ENCODE data around the gene TMEM132C.

Gene TMEM132C

GRCh38 chr12:128543460-128543859 lies 276.5 kb downstream of the TMEM132C start:
- no peaks in the 10 kb centered on the region for H3K27me3 Mint-ChIP-seq (ENCODE audit: low read depth)

GRCh38 chr12:128543971-128544370 lies 277.0 kb downstream of the TMEM132C start:
- H3K27ac Mint-ChIP-seq: no peak overlapping the region
- peaks cover 17% of the 10 kb centered on the region for H3K9me3 Mint-ChIP-seq
- no peaks in the 10 kb centered on the region for H3K27me3 Mint-ChIP-seq (ENCODE audit: low read depth)
- H3K4me3 Mint-ChIP-seq: no peak overlapping the region
- H3K36me3 Mint-ChIP-seq (ENCODE audit: low read depth): no peaks in the 10 kb centered on the region
- H3K4me1 Mint-ChIP-seq (ENCODE audit: low read depth): no peaks in the 10 kb centered on the region

More at GRCh38 chr12:128543460-128543859, 276.5 kb downstream of the TMEM132C start:
- Mint-ChIP-seq H3K9me3 (peaks cover 16% of the 10 kb centered on the region), H3K27ac (no peak overlapping the region), H3K4me3 (no peak overlapping the region), H3K4me1 (ENCODE audit: low read depth) (no peaks in the 10 kb centered on the region), H3K36me3 (ENCODE audit: low read depth) (no peaks in the 10 kb centered on the region)

GRCh38 chr12:128548949-128549348 lies 282.0 kb downstream of the TMEM132C start:
- no peak overlapping the region for H3K27ac Mint-ChIP-seq
- H3K36me3 Mint-ChIP-seq (ENCODE audit: low read depth): no peaks in the 10 kb centered on the region
- no peak overlapping the region for H3K4me3 Mint-ChIP-seq
- H3K27me3 Mint-ChIP-seq (ENCODE audit: low read depth): no peaks in the 10 kb centered on the region
- H3K9me3 Mint-ChIP-seq: peaks cover 8% of the 10 kb centered on the region
- no peaks in the 10 kb centered on the region for H3K4me1 Mint-ChIP-seq (ENCODE audit: low read depth)

GRCh38 chr12:128549601-128550218 lies 282.7 kb downstream of the TMEM132C start:
- H3K27ac Mint-ChIP-seq: no peak overlapping the region
- H3K4me3 Mint-ChIP-seq: no peak overlapping the region
- H3K4me1 Mint-ChIP-seq (ENCODE audit: low read depth): no peaks in the 10 kb centered on the region
- peaks cover 8% of the 10 kb centered on the region for H3K9me3 Mint-ChIP-seq
- no peaks in the 10 kb centered on the region for H3K27me3 Mint-ChIP-seq (ENCODE audit: low read depth)
- H3K36me3 Mint-ChIP-seq (ENCODE audit: low read depth): no peaks in the 10 kb centered on the region

GRCh38 chr12:128551266-128551665 lies 284.3 kb downstream of the TMEM132C start:
- Mint-ChIP-seq H3K4me3 (no peak overlapping the region), H3K4me1 (ENCODE audit: low read depth) (no peaks in the 10 kb centered on the region), H3K36me3 (ENCODE audit: low read depth) (no peaks in the 10 kb centered on the region), H3K27ac (no peak overlapping the region), H3K27me3 (ENCODE audit: low read depth) (no peaks in the 10 kb centered on the region), H3K9me3 (peaks cover 7% of the 10 kb centered on the region)

GRCh38 chr12:128554546-128555304 lies 287.8 kb downstream of the TMEM132C start:
- H3K36me3 Mint-ChIP-seq (ENCODE audit: low read depth): no peaks in the 10 kb centered on the region
- no peak overlapping the region for H3K4me3 Mint-ChIP-seq
- peaks cover 13% of the 10 kb centered on the region for H3K9me3 Mint-ChIP-seq
- no peak overlapping the region for H3K27ac Mint-ChIP-seq
- no peaks in the 10 kb centered on the region for H3K4me1 Mint-ChIP-seq (ENCODE audit: low read depth)
- no peaks in the 10 kb centered on the region for H3K27me3 Mint-ChIP-seq (ENCODE audit: low read depth)

GRCh38 chr12:128557231-128557630 lies 290.3 kb downstream of the TMEM132C start:
- no peaks in the 10 kb centered on the region for H3K4me1 Mint-ChIP-seq (ENCODE audit: low read depth)
- no peak overlapping the region for H3K27ac Mint-ChIP-seq

GRCh38 chr12:128564956-128565355 lies 298.0 kb downstream of the TMEM132C start:
- Mint-ChIP-seq H3K36me3 (ENCODE audit: low read depth) (no peaks in the 10 kb centered on the region), H3K27ac (no peak overlapping the region), H3K27me3 (ENCODE audit: low read depth) (no peaks in the 10 kb centered on the region), H3K4me3 (no peak overlapping the region), H3K4me1 (ENCODE audit: low read depth) (no peaks in the 10 kb centered on the region), H3K9me3 (peaks cover 10% of the 10 kb centered on the region)

More at GRCh38 chr12:128557231-128557630, 290.3 kb downstream of the TMEM132C start:
- Mint-ChIP-seq H3K36me3 (ENCODE audit: low read depth) (no peaks in the 10 kb centered on the region), H3K9me3 (peaks cover 18% of the 10 kb centered on the region), H3K27me3 (ENCODE audit: low read depth) (no peaks in the 10 kb centered on the region), H3K4me3 (no peak overlapping the region)

- no peaks in the 10 kb centered on the region for H3K4me1 Mint-ChIP-seq (ENCODE audit: low read depth)
- H3K9me3 Mint-ChIP-seq: peaks cover 9% of the 10 kb centered on the region
- H3K27ac Mint-ChIP-seq: no peak overlapping the region
- no peak overlapping the region for H3K4me3 Mint-ChIP-seq
- H3K36me3 Mint-ChIP-seq (ENCODE audit: low read depth): no peaks in the 10 kb centered on the region
- H3K27me3 Mint-ChIP-seq (ENCODE audit: low read depth): no peaks in the 10 kb centered on the region
These were observed 300.8 kb downstream of the TMEM132C start for GRCh38 chr12:128567730-128568129.

- Mint-ChIP-seq H3K27ac (no peak overlapping the region), H3K27me3 (ENCODE audit: low read depth) (no peaks in the 10 kb centered on the region), H3K4me1 (ENCODE audit: low read depth) (no peaks in the 10 kb centered on the region), H3K9me3 (peaks cover 12% of the 10 kb centered on the region), H3K36me3 (ENCODE audit: low read depth) (no peaks in the 10 kb centered on the region), H3K4me3 (no peak overlapping the region)
These were observed 303.5 kb downstream of the TMEM132C start for GRCh38 chr12:128570191-128571065.

- no peaks in the 10 kb centered on the region for H3K4me1 Mint-ChIP-seq (ENCODE audit: low read depth)
- no peak overlapping the region for H3K4me3 Mint-ChIP-seq
- peaks cover 18% of the 10 kb centered on the region for H3K9me3 Mint-ChIP-seq
- no peaks in the 10 kb centered on the region for H3K36me3 Mint-ChIP-seq (ENCODE audit: low read depth)
- no peak overlapping the region for H3K27ac Mint-ChIP-seq
- H3K27me3 Mint-ChIP-seq (ENCODE audit: low read depth): no peaks in the 10 kb centered on the region
These were observed 305.2 kb downstream of the TMEM132C start for GRCh38 chr12:128571906-128572810.

- H3K9me3 Mint-ChIP-seq: peaks cover 24% of the 10 kb centered on the region
- no peak overlapping the region for H3K27ac Mint-ChIP-seq
- H3K36me3 Mint-ChIP-seq (ENCODE audit: low read depth): no peaks in the 10 kb centered on the region
- H3K27me3 Mint-ChIP-seq (ENCODE audit: low read depth): no peaks in the 10 kb centered on the region
- H3K4me1 Mint-ChIP-seq (ENCODE audit: low read depth): no peaks in the 10 kb centered on the region
- no peak overlapping the region for H3K4me3 Mint-ChIP-seq
These were observed 306.9 kb downstream of the TMEM132C start for GRCh38 chr12:128573907-128574306.

- Mint-ChIP-seq H3K36me3 (ENCODE audit: low read depth) (no peaks in the 10 kb centered on the region), H3K27me3 (ENCODE audit: low read depth) (no peaks in the 10 kb centered on the region), H3K9me3 (peaks cover 38% of the 10 kb centered on the region), H3K4me3 (no peak overlapping the region), H3K4me1 (ENCODE audit: low read depth) (no peaks in the 10 kb centered on the region), H3K27ac (no peak overlapping the region)
These were observed 311.1 kb downstream of the TMEM132C start for GRCh38 chr12:128578045-128578444.

GRCh38 chr12:128581321-128581761 lies 314.4 kb downstream of the TMEM132C start:
- H3K27ac Mint-ChIP-seq: no peak overlapping the region
- H3K4me1 Mint-ChIP-seq (ENCODE audit: low read depth): no peaks in the 10 kb centered on the region
- peaks cover 31% of the 10 kb centered on the region for H3K9me3 Mint-ChIP-seq
- no peaks in the 10 kb centered on the region for H3K27me3 Mint-ChIP-seq (ENCODE audit: low read depth)
- no peak overlapping the region for H3K4me3 Mint-ChIP-seq
- no peaks in the 10 kb centered on the region for H3K36me3 Mint-ChIP-seq (ENCODE audit: low read depth)
